Measurements from ENCODE around the gene GPR162.

DNA sequence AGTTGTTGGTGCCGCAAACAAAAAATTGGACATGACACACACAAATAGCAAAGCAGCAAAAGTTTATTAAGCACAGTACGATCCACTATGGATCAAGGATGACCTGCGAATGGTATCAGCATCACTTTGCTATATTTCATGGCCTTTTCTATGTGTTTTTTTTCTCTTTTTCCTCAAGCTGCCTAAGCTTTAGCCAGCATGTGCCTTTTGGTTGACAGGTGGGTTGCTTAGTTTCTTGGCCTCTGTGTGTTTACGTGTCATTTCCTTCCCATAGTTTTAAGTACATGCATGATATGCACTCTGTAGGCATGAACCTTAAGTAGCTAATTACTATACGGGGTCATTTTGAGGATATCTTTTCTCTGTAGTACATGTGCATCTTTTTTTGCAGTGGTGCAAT lies 22.5 kb upstream of the GPR162 start:
- TF ChIP-seq, protein P1, sequence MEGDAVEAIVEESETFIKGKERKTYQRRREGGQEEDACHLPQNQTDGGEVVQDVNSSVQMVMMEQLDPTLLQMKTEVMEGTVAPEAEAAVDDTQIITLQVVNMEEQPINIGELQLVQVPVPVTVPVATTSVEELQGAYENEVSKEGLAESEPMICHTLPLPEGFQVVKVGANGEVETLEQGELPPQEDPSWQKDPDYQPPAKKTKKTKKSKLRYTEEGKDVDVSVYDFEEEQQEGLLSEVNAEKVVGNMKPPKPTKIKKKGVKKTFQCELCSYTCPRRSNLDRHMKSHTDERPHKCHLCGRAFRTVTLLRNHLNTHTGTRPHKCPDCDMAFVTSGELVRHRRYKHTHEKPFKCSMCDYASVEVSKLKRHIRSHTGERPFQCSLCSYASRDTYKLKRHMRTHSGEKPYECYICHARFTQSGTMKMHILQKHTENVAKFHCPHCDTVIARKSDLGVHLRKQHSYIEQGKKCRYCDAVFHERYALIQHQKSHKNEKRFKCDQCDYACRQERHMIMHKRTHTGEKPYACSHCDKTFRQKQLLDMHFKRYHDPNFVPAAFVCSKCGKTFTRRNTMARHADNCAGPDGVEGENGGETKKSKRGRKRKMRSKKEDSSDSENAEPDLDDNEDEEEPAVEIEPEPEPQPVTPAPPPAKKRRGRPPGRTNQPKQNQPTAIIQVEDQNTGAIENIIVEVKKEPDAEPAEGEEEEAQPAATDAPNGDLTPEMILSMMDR (IDR thresholded peaks at IDR 0.05; ENCODE audit: low read length): no peak
- no peak for TF ChIP-seq EZH2 (IDR thresholded peaks at IDR 0.05; ENCODE audit: borderline replicate concordance, low read length)

Measured in OCI-LY1 (cell line).